ENCODE results near the gene TEX2. TPM values are rescaled to one million over a fixed set of nuclear protein-coding genes. Genes with fewer than 3 reads are reported as not detected.

The TEX2 gene
- total and polyA plus RNA-seq, 2 of the 13 experiments (the other 11 are each of a cell fraction or from before 2014, with no cell fraction given) = 21.4 to 37.7 TPM

DNA sequence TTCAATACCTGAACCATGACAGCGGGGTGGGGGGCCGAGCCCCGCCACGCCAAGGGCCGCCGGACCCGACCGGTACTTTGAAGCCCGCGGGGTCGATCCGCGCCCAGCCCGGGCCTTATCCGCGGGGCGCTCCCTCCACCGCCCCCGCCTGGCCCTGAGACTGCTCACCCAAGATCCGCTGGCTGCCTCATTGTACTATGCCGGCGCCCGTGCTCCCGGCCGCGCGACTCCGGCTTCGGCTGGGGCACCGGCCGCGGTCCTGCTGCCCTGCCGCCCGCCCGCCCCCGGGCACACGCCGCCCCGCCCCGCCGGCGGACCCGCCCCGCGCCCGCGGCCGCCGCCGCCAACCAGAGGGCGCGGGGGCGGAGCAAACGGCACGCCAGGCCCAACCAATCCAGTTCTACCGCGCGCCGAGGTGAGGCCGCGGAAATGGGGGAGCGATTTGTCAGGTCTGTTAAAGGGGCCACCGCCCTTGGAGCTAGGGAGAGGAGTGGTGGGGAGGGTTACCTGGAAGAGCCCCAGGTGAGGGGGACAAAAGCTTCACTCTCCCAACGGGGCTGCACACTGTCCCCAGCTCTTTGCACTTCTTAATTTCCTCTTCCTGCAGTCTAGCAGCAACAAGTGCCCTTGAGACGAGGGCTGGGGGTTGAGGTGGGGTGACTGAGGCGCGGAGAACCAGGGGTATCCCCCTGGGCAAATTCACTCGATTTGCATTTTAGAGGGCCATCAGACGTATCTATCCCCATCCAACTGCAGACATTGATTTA is at the start of gene TEX2 (continued):
- 0 out of 2 replicates have a peak, but pooled peaks have one; percentile 30 for TF ChIP-seq RNF219 (CRISPR knock-in tag; IDR thresholded peaks at IDR 0.05)
- TF ChIP-seq, protein P1, sequence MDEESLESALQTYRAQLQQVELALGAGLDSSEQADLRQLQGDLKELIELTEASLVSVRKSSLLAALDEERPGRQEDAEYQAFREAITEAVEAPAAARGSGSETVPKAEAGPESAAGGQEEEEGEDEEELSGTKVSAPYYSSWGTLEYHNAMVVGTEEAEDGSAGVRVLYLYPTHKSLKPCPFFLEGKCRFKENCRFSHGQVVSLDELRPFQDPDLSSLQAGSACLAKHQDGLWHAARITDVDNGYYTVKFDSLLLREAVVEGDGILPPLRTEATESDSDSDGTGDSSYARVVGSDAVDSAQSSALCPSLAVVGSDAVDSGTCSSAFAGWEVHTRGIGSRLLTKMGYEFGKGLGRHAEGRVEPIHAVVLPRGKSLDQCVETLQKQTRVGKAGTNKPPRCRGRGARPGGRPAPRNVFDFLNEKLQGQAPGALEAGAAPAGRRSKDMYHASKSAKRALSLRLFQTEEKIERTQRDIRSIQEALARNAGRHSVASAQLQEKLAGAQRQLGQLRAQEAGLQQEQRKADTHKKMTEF (CRISPR knock-in tag; IDR thresholded peaks at IDR 0.05) = peak; percentile 66
- TF ChIP-seq SALL2 (CRISPR knock-in tag; IDR thresholded peaks at IDR 0.05) = no peak; the same call in 1 of the 2 replicates
- TF ChIP-seq DR1 (CRISPR knock-in tag; IDR thresholded peaks at IDR 0.05) = 0 out of 2 replicates have a peak, but pooled peaks have one; percentile 14
- no peak for TF ChIP-seq GPBP1L1 (CRISPR knock-in tag; IDR thresholded peaks at IDR 0.05)
- TF ChIP-seq, protein P2, sequence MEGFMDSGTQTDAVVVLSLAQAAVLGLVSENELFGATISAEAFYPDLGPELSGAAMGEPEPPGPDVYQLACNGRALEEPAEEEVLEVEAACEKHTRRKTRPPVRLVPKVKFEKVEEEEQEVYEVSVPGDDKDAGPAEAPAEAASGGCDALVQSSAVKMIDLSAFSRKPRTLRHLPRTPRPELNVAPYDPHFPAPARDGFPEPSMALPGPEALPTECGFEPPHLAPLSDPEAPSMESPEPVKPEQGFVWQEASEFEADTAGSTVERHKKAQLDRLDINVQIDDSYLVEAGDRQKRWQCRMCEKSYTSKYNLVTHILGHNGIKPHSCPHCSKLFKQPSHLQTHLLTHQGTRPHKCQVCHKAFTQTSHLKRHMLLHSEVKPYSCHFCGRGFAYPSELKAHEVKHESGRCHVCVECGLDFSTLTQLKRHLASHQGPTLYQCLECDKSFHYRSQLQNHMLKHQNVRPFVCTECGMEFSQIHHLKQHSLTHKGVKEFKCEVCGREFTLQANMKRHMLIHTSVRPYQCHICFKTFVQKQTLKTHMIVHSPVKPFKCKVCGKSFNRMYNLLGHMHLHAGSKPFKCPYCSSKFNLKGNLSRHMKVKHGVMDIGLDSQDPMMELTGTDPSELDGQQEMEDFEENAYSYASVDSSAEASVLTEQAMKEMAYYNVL (CRISPR knock-in tag; IDR thresholded peaks at IDR 0.05; ENCODE audit: borderline replicate concordance) = peak; percentile 38; the same call in 1 of the 2 replicates
- no peak for TF ChIP-seq SUZ12 (IDR thresholded peaks at IDR 0.05; ENCODE audit: low read depth, low read length)
- TF ChIP-seq YEATS4 (CRISPR knock-in tag; IDR thresholded peaks at IDR 0.05; ENCODE audit: borderline replicate concordance) = peak; percentile 51; the same call in 1 of the 2 replicates
- peak; percentile 50; the same call in 1 of the 2 replicates for TF ChIP-seq NCOA2 (CRISPR knock-in tag; IDR thresholded peaks at IDR 0.05)
- no peak for TF ChIP-seq ZNF30 (CRISPR knock-in tag; IDR thresholded peaks at IDR 0.05)
- TF ChIP-seq ZNF451 (CRISPR knock-in tag; IDR thresholded peaks at IDR 0.05) = no peak
- no peak for TF ChIP-seq ZNF605 (CRISPR knock-in tag; IDR thresholded peaks at IDR 0.05)
- 0 out of 2 replicates have a peak, but pooled peaks have one; percentile 4 for TF ChIP-seq ISL2 (CRISPR knock-in tag; IDR thresholded peaks at IDR 0.05)
- TF ChIP-seq, protein P3, sequence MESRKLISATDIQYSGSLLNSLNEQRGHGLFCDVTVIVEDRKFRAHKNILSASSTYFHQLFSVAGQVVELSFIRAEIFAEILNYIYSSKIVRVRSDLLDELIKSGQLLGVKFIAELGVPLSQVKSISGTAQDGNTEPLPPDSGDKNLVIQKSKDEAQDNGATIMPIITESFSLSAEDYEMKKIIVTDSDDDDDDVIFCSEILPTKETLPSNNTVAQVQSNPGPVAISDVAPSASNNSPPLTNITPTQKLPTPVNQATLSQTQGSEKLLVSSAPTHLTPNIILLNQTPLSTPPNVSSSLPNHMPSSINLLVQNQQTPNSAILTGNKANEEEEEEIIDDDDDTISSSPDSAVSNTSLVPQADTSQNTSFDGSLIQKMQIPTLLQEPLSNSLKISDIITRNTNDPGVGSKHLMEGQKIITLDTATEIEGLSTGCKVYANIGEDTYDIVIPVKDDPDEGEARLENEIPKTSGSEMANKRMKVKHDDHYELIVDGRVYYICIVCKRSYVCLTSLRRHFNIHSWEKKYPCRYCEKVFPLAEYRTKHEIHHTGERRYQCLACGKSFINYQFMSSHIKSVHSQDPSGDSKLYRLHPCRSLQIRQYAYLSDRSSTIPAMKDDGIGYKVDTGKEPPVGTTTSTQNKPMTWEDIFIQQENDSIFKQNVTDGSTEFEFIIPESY (CRISPR knock-in tag; IDR thresholded peaks at IDR 0.05) = 0 out of 2 replicates have a peak, but pooled peaks have one; percentile 21
- peak; percentile 76 for TF ChIP-seq DRAP1 (CRISPR knock-in tag; IDR thresholded peaks at IDR 0.05)
- no peak for TF ChIP-seq PITX1 (CRISPR knock-in tag; IDR thresholded peaks at IDR 0.05)

All from HepG2 (cell line).